Measurements from ENCODE around the gene CFAP206. TPM values are rescaled to one million over a fixed set of nuclear protein-coding genes. Genes with fewer than 3 reads are reported as not detected.

Gene CFAP206
- total RNA-seq, 5 donors from 2014 or later (not counting 1 experiment from before 2014, with no cell fraction given), result 0.35 TPM; not detected in 4

DNA sequence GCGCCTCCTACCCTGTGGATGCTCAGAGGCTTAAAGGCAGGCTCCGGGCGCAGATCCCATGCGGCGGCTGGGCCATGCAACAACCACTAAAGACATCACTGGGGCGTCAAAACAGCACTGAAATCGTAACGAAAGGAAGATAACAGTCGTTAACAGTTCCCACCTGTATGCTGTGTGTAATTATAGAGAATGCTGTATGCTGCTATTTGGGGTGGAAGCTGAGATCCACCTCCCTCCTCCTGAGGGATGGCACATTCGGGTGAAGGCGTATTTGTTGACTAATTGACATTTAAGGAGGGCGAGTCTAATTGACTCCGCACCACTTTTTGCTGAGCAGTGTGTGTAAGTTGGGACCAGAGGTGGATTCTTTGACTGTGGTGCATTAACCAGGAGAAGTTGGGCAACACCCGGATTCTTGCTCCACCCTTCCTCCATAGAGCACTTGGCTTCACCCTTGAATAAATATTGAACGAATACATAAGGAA, 65.7 kb downstream of the CFAP206 start:
- Histone ChIP-seq H3K27me3 (replicated peaks in 1 of 2; ENCODE audit: control insufficient read depth in 2 of 2, extremely low read depth in 1 of 2, insufficient read depth in 2 of 2, low read length in 1 of 2) (no peaks in the 10 kb centered on the region), H3K36me3 (ENCODE audit: control insufficient read depth in 2 of 2, extremely low read depth in 1 of 2, insufficient read depth in 1 of 2, low read length in 1 of 2) (peaks cover 0 to 11% of the 10 kb centered on the region in 2 donors), H3K9me3 (no peaks in the 10 kb centered on the region), H3K4me1 (ENCODE audit: control insufficient read depth in 1 of 2, extremely low read depth in 1 of 2, insufficient read depth in 2 of 2, low read length in 2 of 2) (peaks cover 6 to 12% of the 10 kb centered on the region in 2 experiments), H3K27ac (ENCODE audit: low read length) (peak overlapping the region; percentile 93), H3K4me3 (ENCODE audit: control insufficient read depth in 1 of 2, extremely low read depth in 1 of 2, low read length in 1 of 2) (peak overlapping the region; percentile 93 to 98)
- 0% methylated on average over 1 of the region's 15 CpGs for WGBS (ENCODE audit: insufficient coverage)
- POLR2A ChIA-PET, result no interaction called here
- ATAC-seq (replicated peaks in 1 of 4) (peak; percentile 71 to 72 (median 72)), DNase-seq (peak in 30 of 35 experiments; percentile 33 to 72 (median 54))
- peak overlapping the region; percentile 99 to 100 for H3K27ac Mint-ChIP-seq
- peaks cover 0 to under 1% of the 10 kb centered on the region in 2 donors for H3K27me3 Mint-ChIP-seq
- CTCF ChIA-PET, result no interaction called here
- H3K36me3 Mint-ChIP-seq, result peaks cover 10% of the 10 kb centered on the region
- peaks cover 14 to 33% (median 29%) of the 10 kb centered on the region in 3 donors for H3K4me1 Mint-ChIP-seq
- no peaks in the 10 kb centered on the region for H3K9me3 Mint-ChIP-seq
- H3K4me3 Mint-ChIP-seq, result peak overlapping the region; percentile 96 to 98 (median 96)

GRCh38 chr6:87481931-87482330, 74.2 kb downstream of the CFAP206 start:
- H3K4me3 ChIP-seq (ENCODE audit: control insufficient read depth in 1 of 2, extremely low read depth in 1 of 2, low read length in 1 of 2), result no peak overlapping the region
- Mint-ChIP-seq H3K36me3 (peaks cover 42% of the 10 kb centered on the region), H3K4me1 (peaks cover 2 to 18% (median 4%) of the 10 kb centered on the region in 3 donors), H3K9me3 (no peaks in the 10 kb centered on the region), H3K27ac (no peak overlapping the region), H3K27me3 (no peaks in the 10 kb centered on the region), H3K4me3 (no peak overlapping the region)
- no peak for DNase-seq
- peaks cover 6 to 29% of the 10 kb centered on the region in 2 donors for H3K36me3 ChIP-seq (ENCODE audit: control insufficient read depth in 2 of 2, extremely low read depth in 1 of 2, insufficient read depth in 1 of 2, low read length in 1 of 2)
- ATAC-seq (replicated peaks in 1 of 4), result no peak
- ChIA-PET POLR2A (no interaction called here), CTCF (interaction anchor here in 1 of 2 donors (0.5 to 0.7 kb wide), 2 partner anchors 9 to 309 kb away, joined by 3 to 4 read pairs; partner anchors contain the start of gene SLC35A1)
- no peaks in the 10 kb centered on the region for H3K27me3 ChIP-seq (replicated peaks in 1 of 2; ENCODE audit: control insufficient read depth in 2 of 2, extremely low read depth in 1 of 2, insufficient read depth in 2 of 2, low read length in 1 of 2)
- H3K9me3 ChIP-seq, result no peaks in the 10 kb centered on the region
- whole genome bisulfite sequencing (ENCODE audit: insufficient coverage), result no CpG with 5 or more reads among the region's 3 CpGs
- peaks cover 0 to 4% of the 10 kb centered on the region in 2 experiments for H3K4me1 ChIP-seq (ENCODE audit: control insufficient read depth in 1 of 2, extremely low read depth in 1 of 2, insufficient read depth in 2 of 2, low read length in 2 of 2)
- H3K27ac ChIP-seq (ENCODE audit: low read length), result no peak overlapping the region

- ChIA-PET POLR2A (no interaction called here), CTCF (interaction anchor here in 1 of 2 donors (0.5 kb wide), 1 partner anchor 309 kb away, joined by 3 read pairs; no protein-coding TSS in a partner anchor)
- no peak for ATAC-seq (replicated peaks in 1 of 4)
- no peak overlapping the region for H3K4me3 Mint-ChIP-seq
- no peaks in the 10 kb centered on the region for H3K9me3 Mint-ChIP-seq
- H3K27ac Mint-ChIP-seq, result no peak overlapping the region
- WGBS (ENCODE audit: insufficient coverage), result no CpG with 5 or more reads among the region's 4 CpGs
- no peaks in the 10 kb centered on the region for H3K27me3 Mint-ChIP-seq
- DNase-seq, result no peak
- H3K27ac ChIP-seq (ENCODE audit: low read length), result no peak overlapping the region
- no peak overlapping the region for H3K4me3 ChIP-seq (ENCODE audit: control insufficient read depth in 1 of 2, extremely low read depth in 1 of 2, low read length in 1 of 2)
- peaks cover 6 to 28% of the 10 kb centered on the region in 2 donors for H3K36me3 ChIP-seq (ENCODE audit: control insufficient read depth in 2 of 2, extremely low read depth in 1 of 2, insufficient read depth in 1 of 2, low read length in 1 of 2)
- H3K27me3 ChIP-seq (replicated peaks in 1 of 2; ENCODE audit: control insufficient read depth in 2 of 2, extremely low read depth in 1 of 2, insufficient read depth in 2 of 2, low read length in 1 of 2), result no peaks in the 10 kb centered on the region
- peaks cover 42% of the 10 kb centered on the region for H3K36me3 Mint-ChIP-seq
- peaks cover 2 to 21% (median 6%) of the 10 kb centered on the region in 3 donors for H3K4me1 Mint-ChIP-seq
- H3K9me3 ChIP-seq, result no peaks in the 10 kb centered on the region
- peaks cover 0 to 4% of the 10 kb centered on the region in 2 experiments for H3K4me1 ChIP-seq (ENCODE audit: control insufficient read depth in 1 of 2, extremely low read depth in 1 of 2, insufficient read depth in 2 of 2, low read length in 2 of 2)
Observed at GRCh38 chr6:87482366-87482765, 74.6 kb downstream of the CFAP206 start.

GRCh38 chr6:87483929-87484328, 76.2 kb downstream of the CFAP206 start:
- ChIA-PET POLR2A (no interaction called here), CTCF (no interaction called here)
- Histone ChIP-seq H3K4me3 (ENCODE audit: control insufficient read depth in 1 of 2, extremely low read depth in 1 of 2, low read length in 1 of 2) (no peak overlapping the region), H3K27ac (ENCODE audit: low read length) (no peak overlapping the region), H3K27me3 (replicated peaks in 1 of 2; ENCODE audit: control insufficient read depth in 2 of 2, extremely low read depth in 1 of 2, insufficient read depth in 2 of 2, low read length in 1 of 2) (no peaks in the 10 kb centered on the region), H3K9me3 (no peaks in the 10 kb centered on the region), H3K4me1 (ENCODE audit: control insufficient read depth in 1 of 2, extremely low read depth in 1 of 2, insufficient read depth in 2 of 2, low read length in 2 of 2) (peaks cover 0 to 4% of the 10 kb centered on the region in 2 experiments), H3K36me3 (ENCODE audit: control insufficient read depth in 2 of 2, extremely low read depth in 1 of 2, insufficient read depth in 1 of 2, low read length in 1 of 2) (peaks cover 6 to 14% of the 10 kb centered on the region in 2 donors)
- Mint-ChIP-seq H3K27ac (no peak overlapping the region), H3K36me3 (peaks cover 39% of the 10 kb centered on the region), H3K4me3 (no peak overlapping the region), H3K27me3 (no peaks in the 10 kb centered on the region), H3K9me3 (no peaks in the 10 kb centered on the region), H3K4me1 (peaks cover 5 to 25% (median 10%) of the 10 kb centered on the region in 3 donors)
- ATAC-seq (replicated peaks in 1 of 4) (no peak), DNase-seq (peak in 7 of 35 experiments; percentile 2 to 13 (median 7))
- WGBS (ENCODE audit: insufficient coverage), result 30% methylated on average over 2 of the region's 9 CpGs

- Mint-ChIP-seq H3K27me3 (no peaks in the 10 kb centered on the region), H3K27ac (no peak overlapping the region), H3K36me3 (peaks cover 33% of the 10 kb centered on the region), H3K4me1 (peaks cover 5 to 25% (median 10%) of the 10 kb centered on the region in 3 donors), H3K4me3 (no peak overlapping the region), H3K9me3 (no peaks in the 10 kb centered on the region)
- ChIA-PET POLR2A (interaction anchor here in 1 of 2 donors (0.6 kb wide), 1 partner anchor 134 kb away, joined by 3 read pairs; no protein-coding TSS in a partner anchor), CTCF (no interaction called here)
- WGBS (ENCODE audit: insufficient coverage), result 95% methylated on average over 6 of the region's 7 CpGs
- ATAC-seq (replicated peaks in 1 of 4), result no peak
- H3K36me3 ChIP-seq (ENCODE audit: control insufficient read depth in 2 of 2, extremely low read depth in 1 of 2, insufficient read depth in 1 of 2, low read length in 1 of 2), result peaks cover 6 to 14% of the 10 kb centered on the region in 2 donors
- no peak for DNase-seq
- H3K27me3 ChIP-seq (replicated peaks in 1 of 2; ENCODE audit: control insufficient read depth in 2 of 2, extremely low read depth in 1 of 2, insufficient read depth in 2 of 2, low read length in 1 of 2), result no peaks in the 10 kb centered on the region
- H3K4me1 ChIP-seq (ENCODE audit: control insufficient read depth in 1 of 2, extremely low read depth in 1 of 2, insufficient read depth in 2 of 2, low read length in 2 of 2), result peaks cover 0 to 4% of the 10 kb centered on the region in 2 experiments
- no peak overlapping the region for H3K27ac ChIP-seq (ENCODE audit: low read length)
- no peaks in the 10 kb centered on the region for H3K9me3 ChIP-seq
- no peak overlapping the region for H3K4me3 ChIP-seq (ENCODE audit: control insufficient read depth in 1 of 2, extremely low read depth in 1 of 2, low read length in 1 of 2)
Observed at GRCh38 chr6:87484491-87484890, 76.7 kb downstream of the CFAP206 start.

DNA sequence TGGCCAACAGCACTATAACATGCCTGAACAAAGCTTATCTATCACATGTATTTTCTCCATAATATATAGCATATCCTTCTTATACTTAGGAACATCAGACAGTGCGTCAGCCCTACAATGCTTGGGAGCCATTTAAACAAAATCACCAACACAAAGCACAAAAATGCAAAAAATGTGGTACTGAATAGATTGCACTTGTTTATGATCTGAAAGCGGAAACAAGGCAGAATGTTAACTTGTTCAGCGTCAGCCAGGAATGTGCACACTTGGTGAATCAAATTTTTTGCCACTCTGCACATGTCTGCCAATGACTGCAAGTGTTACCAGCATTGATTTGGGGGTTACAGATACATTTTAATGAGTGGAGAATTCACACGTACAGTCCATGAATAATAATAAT, 79.8 kb downstream of the CFAP206 start:
- Histone ChIP-seq H3K27me3 (replicated peaks in 1 of 2; ENCODE audit: control insufficient read depth in 2 of 2, extremely low read depth in 1 of 2, insufficient read depth in 2 of 2, low read length in 1 of 2) (no peaks in the 10 kb centered on the region), H3K4me3 (ENCODE audit: control insufficient read depth in 1 of 2, extremely low read depth in 1 of 2, low read length in 1 of 2) (no peak overlapping the region), H3K4me1 (ENCODE audit: control insufficient read depth in 1 of 2, extremely low read depth in 1 of 2, insufficient read depth in 2 of 2, low read length in 2 of 2) (peaks cover 0 to 4% of the 10 kb centered on the region in 2 experiments), H3K27ac (ENCODE audit: low read length) (no peak overlapping the region), H3K9me3 (no peaks in the 10 kb centered on the region), H3K36me3 (ENCODE audit: control insufficient read depth in 2 of 2, extremely low read depth in 1 of 2, insufficient read depth in 1 of 2, low read length in 1 of 2) (peaks cover 6% of the 10 kb centered on the region in 2 donors)
- Mint-ChIP-seq H3K9me3 (no peaks in the 10 kb centered on the region), H3K4me1 (peaks cover 5 to 25% (median 12%) of the 10 kb centered on the region in 3 donors), H3K27ac (no peak overlapping the region), H3K4me3 (no peak overlapping the region), H3K27me3 (no peaks in the 10 kb centered on the region), H3K36me3 (peaks cover 33% of the 10 kb centered on the region)
- POLR2A ChIA-PET, result no interaction called here
- CTCF ChIA-PET, result interaction anchor here in 1 of 2 donors (0.6 kb wide), 1 partner anchor 340 kb away, joined by 4 read pairs; no protein-coding TSS in a partner anchor
- WGBS (ENCODE audit: insufficient coverage), result no CpG with 5 or more reads among the region's 4 CpGs
- ATAC-seq (replicated peaks in 1 of 4) (no peak), DNase-seq (no peak)

Measured in T-cell (primary cell).